Gastrocnemius medialis (tissue), 4 donors: Measurements from ENCODE around the gene OR10G4. TPM values are rescaled to one million over a fixed set of nuclear protein-coding genes. Genes with fewer than 3 reads are reported as not detected.

Experiments used
- ATAC-seq, 2 donors: fragments of 150-250 bp; one replicate each; pipeline ENCODE4 v1.9.1; 2016
- DNase-seq, 2 donors: peaks; one replicate each; pipeline ENCODE4 v3.0.0-alpha.2; 2019
- H3K27ac ChIP-seq, 4 donors: fragments of 200-600 bp; sonication (generic); 1 replicate in 1 of 4; 2 replicates in 3 of 4; pipeline ENCODE4 v1.5.1; 2016 to 2018; ENCODE audit warnings: mild to moderate bottlenecking in 2 of 4, moderate library complexity in 1 of 4
- H3K27me3 ChIP-seq, 3 donors: fragments of 200-600 bp; sonication (generic) in 2 of 3; 1 replicate in 1 of 3; 2 replicates in 2 of 3; pipeline versions ENCODE4 v1.5.1 to v1.6.0; 2016 to 2019; ENCODE audit warnings: mild to moderate bottlenecking in 1 of 3, moderate library complexity in 1 of 3
- H3K36me3 ChIP-seq, 2 donors: fragments of 200-600 bp; sonication (generic) in 1 of 2; one replicate each; pipeline ENCODE4 v1.5.1; 2017 to 2018
- H3K4me1 ChIP-seq, 2 donors: fragments of 200-600 bp; sonication (generic) in 1 of 2; one replicate each; pipeline ENCODE4 v1.5.1; 2016 to 2017; ENCODE audit warnings: mild to moderate bottlenecking in 2 of 2
- H3K4me3 ChIP-seq, 4 donors: fragments of 200-600 bp; sonication (generic) in 3 of 4; 1 replicate in 1 of 4; 2 replicates in 3 of 4; pipeline ENCODE4 v1.5.1; 2016 to 2019; ENCODE audit warnings: mild to moderate bottlenecking in 2 of 4
- H3K9me3 ChIP-seq, 3 donors: fragments of 200-600 bp; sonication (generic) in 2 of 3; 1 replicate in 1 of 3; 2 replicates in 2 of 3; pipeline ENCODE4 v1.5.1; 2016 to 2019
- CTCF ChIP-seq, 5 experiments: fragments of 450-650 bp in 3 of 5; fragments of 200-600 bp in 2 of 5; sonication (generic) in 2 of 5; IDR thresholded peaks in 4 of 5; conservative IDR thresholded peaks in 1 of 5; 1 replicate in 4 of 5; 2 replicates in 1 of 5; pipeline ENCODE4 v1.5.1; 2016 to 2019; ENCODE audit warnings: antibody characterized with exemption in 5 of 5, mild to moderate bottlenecking in 3 of 5, moderate library complexity in 3 of 5
- POLR2A ChIP-seq, 2 donors: fragments of 450-650 bp; IDR thresholded peaks; one replicate each; pipeline ENCODE4 v1.6.1; 2017; ENCODE audit warnings: antibody characterized with exemption in 2 of 2, mild to moderate bottlenecking in 2 of 2, moderate library complexity in 2 of 2
- in situ Hi-C, 4 donors: fragments of 200-750 bp; cut with MboI; loops; one replicate each; pipeline versions ENCODE4 v1.15.0 to v1.8.0; 2017; ENCODE audit warnings: low sequenced_read_pairs in 4 of 4
- intact Hi-C: fragments of 100-400 bp; cut with DNase I; formaldehyde crosslinking; loops from one replicate; pipeline ENCODE4 v1.15.1; 2023; ENCODE audit warnings: low total_unique reads
- total RNA-seq, 4 donors: library from RNA; depleted of rRNA; stranded (reverse); fragments of >200 nt; gene quantifications; one replicate each; pipeline versions ENCODE4 v1.1.0 to v1.2.3, GENCODE V29; 2016

The OR10G4 gene
- not detected for total RNA-seq

- no peak for DNase-seq
- no peak within 1 kb of the TSS for H3K27ac ChIP-seq
- ATAC-seq = no peak
- no peaks in the 10 kb centered on the region for H3K27me3 ChIP-seq
- H3K9me3 ChIP-seq = no peaks in the 10 kb centered on the region
- H3K36me3 ChIP-seq = no peaks in the 10 kb centered on the region
- no peaks in the 10 kb centered on the region for H3K4me1 ChIP-seq
- in situ Hi-C loops (no loop called here), intact Hi-C loops (no loop called here)
- no peak within 1 kb of the TSS for H3K4me3 ChIP-seq
- TF ChIP-seq POLR2A (IDR thresholded peaks at IDR 0.05) (no peak), CTCF (IDR thresholded peaks at IDR 0.05 in 4 of 5, conservative IDR thresholded peaks at IDR 0.05 in 1 of 5) (no peak)
These were observed at the start of gene OR10G4 for GRCh38 chr11:124012697-124013096. OR10G4 (plus strand) TSS chr11:124012997; CDS start chr11:124015575, 2,578 bp downstream.

- ATAC-seq (no peak), DNase-seq (no peak)
- Histone ChIP-seq H3K4me3 (no peak overlapping the region), H3K27ac (no peak overlapping the region), H3K36me3 (no peaks in the 10 kb centered on the region), H3K9me3 (no peaks in the 10 kb centered on the region), H3K27me3 (no peaks in the 10 kb centered on the region), H3K4me1 (no peaks in the 10 kb centered on the region)
- TF ChIP-seq POLR2A (IDR thresholded peaks at IDR 0.05) (no peak), CTCF (IDR thresholded peaks at IDR 0.05 in 4 of 5, conservative IDR thresholded peaks at IDR 0.05 in 1 of 5) (no peak)
- intact Hi-C loops = no loop called here
- in situ Hi-C loops = no loop called here
These were observed 39.0 kb upstream of the OR10G4 start for GRCh38 chr11:123973816-123974215.

GRCh38 chr11:123976770-123977560, 35.8 kb upstream of the OR10G4 start:
- ATAC-seq = no peak
- Histone ChIP-seq H3K27ac (no peak overlapping the region), H3K36me3 (no peaks in the 10 kb centered on the region), H3K9me3 (no peaks in the 10 kb centered on the region), H3K27me3 (no peaks in the 10 kb centered on the region), H3K4me1 (no peaks in the 10 kb centered on the region), H3K4me3 (no peak overlapping the region)
- TF ChIP-seq CTCF (IDR thresholded peaks at IDR 0.05 in 4 of 5, conservative IDR thresholded peaks at IDR 0.05 in 1 of 5) (no peak), POLR2A (IDR thresholded peaks at IDR 0.05) (no peak)
- intact Hi-C loops = no loop called here
- in situ Hi-C loops = no loop called here
- DNase-seq = no peak

- Histone ChIP-seq H3K4me1 (no peaks in the 10 kb centered on the region), H3K4me3 (no peak within 1 kb of the TSS), H3K9me3 (no peaks in the 10 kb centered on the region), H3K27ac (no peak within 1 kb of the TSS), H3K36me3 (no peaks in the 10 kb centered on the region), H3K27me3 (no peaks in the 10 kb centered on the region)
- TF ChIP-seq CTCF (IDR thresholded peaks at IDR 0.05 in 4 of 5, conservative IDR thresholded peaks at IDR 0.05 in 1 of 5) (no peak), POLR2A (IDR thresholded peaks at IDR 0.05) (no peak)
- in situ Hi-C loops = no loop called here
- DNase-seq (no peak), ATAC-seq (no peak)
- intact Hi-C loops = no loop called here
These were observed 35.0 kb upstream of the OR10G4 start, which contains the start of gene OR10S1 for GRCh38 chr11:123977731-123978347. OR10S1 (minus strand) TSS chr11:123977781; CDS start chr11:123977664, 117 bp downstream.
